ENCODE data around the gene TMEM163. TPM values are rescaled to one million over a fixed set of nuclear protein-coding genes. Genes with fewer than 3 reads are reported as not detected.

Gene TMEM163
- total RNA-seq, 1 donor from 2014 or later = not detected

- no peak for DNase-seq (ENCODE audit: extremely low spot score, unreplicated experiment)
- H3K27ac Mint-ChIP-seq (ENCODE audit: unreplicated experiment) = no peak overlapping the region
- TF ChIP-seq CTCF (IDR thresholded peaks at IDR 0.05) = no peak
- H3K36me3 Mint-ChIP-seq (ENCODE audit: unreplicated experiment) = no peaks in the 10 kb centered on the region
- H3K4me3 Mint-ChIP-seq (ENCODE audit: unreplicated experiment) = no peak overlapping the region
- no peaks in the 10 kb centered on the region for H3K27me3 Mint-ChIP-seq (ENCODE audit: unreplicated experiment)
- peaks cover 9% of the 10 kb centered on the region for H3K9me3 Mint-ChIP-seq (ENCODE audit: unreplicated experiment)
- no peaks in the 10 kb centered on the region for H3K4me1 Mint-ChIP-seq (ENCODE audit: unreplicated experiment)
Observed at GRCh38 chr2:134600208-134600607, 118.6 kb downstream of the TMEM163 start.

GRCh38 chr2:134599236-134599635, 119.6 kb downstream of the TMEM163 start:
- Mint-ChIP-seq H3K27ac (ENCODE audit: unreplicated experiment) (no peak overlapping the region), H3K36me3 (ENCODE audit: unreplicated experiment) (no peaks in the 10 kb centered on the region), H3K27me3 (ENCODE audit: unreplicated experiment) (no peaks in the 10 kb centered on the region), H3K4me1 (ENCODE audit: unreplicated experiment) (no peaks in the 10 kb centered on the region), H3K9me3 (ENCODE audit: unreplicated experiment) (peaks cover 4% of the 10 kb centered on the region), H3K4me3 (ENCODE audit: unreplicated experiment) (no peak overlapping the region)
- DNase-seq (ENCODE audit: extremely low spot score, unreplicated experiment) = peak; percentile 44
- TF ChIP-seq CTCF (IDR thresholded peaks at IDR 0.05) = no peak

GRCh38 chr2:134594399-134594798, 124.4 kb downstream of the TMEM163 start:
- no peak for TF ChIP-seq CTCF (IDR thresholded peaks at IDR 0.05)
- H3K9me3 Mint-ChIP-seq (ENCODE audit: unreplicated experiment) = peaks cover 24% of the 10 kb centered on the region
- H3K4me1 Mint-ChIP-seq (ENCODE audit: unreplicated experiment) = no peaks in the 10 kb centered on the region
- no peaks in the 10 kb centered on the region for H3K27me3 Mint-ChIP-seq (ENCODE audit: unreplicated experiment)
- H3K36me3 Mint-ChIP-seq (ENCODE audit: unreplicated experiment) = no peaks in the 10 kb centered on the region
- peak; percentile 38 for DNase-seq (ENCODE audit: extremely low spot score, unreplicated experiment)
- no peak overlapping the region for H3K27ac Mint-ChIP-seq (ENCODE audit: unreplicated experiment)
- no peak overlapping the region for H3K4me3 Mint-ChIP-seq (ENCODE audit: unreplicated experiment)

GRCh38 chr2:134593519-134593918, 125.3 kb downstream of the TMEM163 start:
- Mint-ChIP-seq H3K9me3 (ENCODE audit: unreplicated experiment) (peaks cover 30% of the 10 kb centered on the region), H3K27me3 (ENCODE audit: unreplicated experiment) (no peaks in the 10 kb centered on the region), H3K27ac (ENCODE audit: unreplicated experiment) (no peak overlapping the region), H3K36me3 (ENCODE audit: unreplicated experiment) (no peaks in the 10 kb centered on the region), H3K4me3 (ENCODE audit: unreplicated experiment) (no peak overlapping the region), H3K4me1 (ENCODE audit: unreplicated experiment) (no peaks in the 10 kb centered on the region)
- no peak for TF ChIP-seq CTCF (IDR thresholded peaks at IDR 0.05)
- DNase-seq (ENCODE audit: extremely low spot score, unreplicated experiment) = peak; percentile 34

GRCh38 chr2:134592377-134592776, 126.4 kb downstream of the TMEM163 start:
- Mint-ChIP-seq H3K9me3 (ENCODE audit: unreplicated experiment) (peaks cover 38% of the 10 kb centered on the region), H3K27ac (ENCODE audit: unreplicated experiment) (no peak overlapping the region), H3K36me3 (ENCODE audit: unreplicated experiment) (no peaks in the 10 kb centered on the region), H3K4me3 (ENCODE audit: unreplicated experiment) (no peak overlapping the region), H3K27me3 (ENCODE audit: unreplicated experiment) (no peaks in the 10 kb centered on the region), H3K4me1 (ENCODE audit: unreplicated experiment) (no peaks in the 10 kb centered on the region)
- no peak for DNase-seq (ENCODE audit: extremely low spot score, unreplicated experiment)
- no peak for TF ChIP-seq CTCF (IDR thresholded peaks at IDR 0.05)
